HG03097 (cell line): Measurements from ENCODE around the gene GBP4.

Experiments
- ATAC-seq: cut with Tn5 transposase; IDR thresholded peaks from one replicate; pipeline ENCODE4 v1.9.1; 2021; ENCODE audit not compliant: unreplicated experiment, low FRiP score

Gene GBP4

DNA sequence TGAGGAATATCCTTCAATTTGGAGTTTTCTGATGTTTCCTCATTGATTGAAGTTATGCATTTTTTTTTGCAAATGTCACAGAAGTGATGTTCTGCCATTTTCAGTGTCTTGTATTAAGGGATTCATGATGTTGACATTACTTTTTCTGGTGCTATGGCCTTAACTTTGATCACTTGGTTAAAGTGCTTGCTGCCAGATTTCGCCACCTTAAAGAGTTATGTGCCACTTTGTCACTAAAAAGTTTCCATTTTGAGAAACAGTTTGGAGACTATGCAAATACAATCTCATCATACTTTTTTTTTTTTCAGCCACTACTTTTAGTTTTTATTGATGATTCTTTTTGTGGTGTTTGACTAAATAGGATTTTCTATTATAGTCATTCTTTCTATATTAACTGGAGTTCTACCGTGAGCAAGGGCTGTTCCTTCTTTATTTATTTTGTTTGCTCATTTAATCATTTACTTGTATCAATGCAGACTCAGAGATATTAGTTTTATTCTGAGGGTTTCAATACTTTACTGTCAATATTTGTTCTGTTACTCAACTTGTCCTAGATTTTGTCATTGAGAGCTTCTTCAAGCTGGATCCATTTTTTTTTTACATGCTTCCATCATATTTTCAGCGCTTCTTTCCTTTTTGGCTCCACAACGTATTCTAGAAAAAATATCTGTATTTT, 26.1 kb downstream of the GBP4 start:
- no peak for ATAC-seq

GRCh38 chr1:89171067-89171438, 27.7 kb downstream of the GBP4 start:
- ATAC-seq = no peak

GRCh38 chr1:89170170-89171066, 28.3 kb downstream of the GBP4 start:
- ATAC-seq = no peak

GRCh38 chr1:89169166-89169565, 29.6 kb downstream of the GBP4 start:
- ATAC-seq = no peak

- ATAC-seq = no peak
These were observed 31.0 kb downstream of the GBP4 start for GRCh38 chr1:89167590-89168230.

DNA sequence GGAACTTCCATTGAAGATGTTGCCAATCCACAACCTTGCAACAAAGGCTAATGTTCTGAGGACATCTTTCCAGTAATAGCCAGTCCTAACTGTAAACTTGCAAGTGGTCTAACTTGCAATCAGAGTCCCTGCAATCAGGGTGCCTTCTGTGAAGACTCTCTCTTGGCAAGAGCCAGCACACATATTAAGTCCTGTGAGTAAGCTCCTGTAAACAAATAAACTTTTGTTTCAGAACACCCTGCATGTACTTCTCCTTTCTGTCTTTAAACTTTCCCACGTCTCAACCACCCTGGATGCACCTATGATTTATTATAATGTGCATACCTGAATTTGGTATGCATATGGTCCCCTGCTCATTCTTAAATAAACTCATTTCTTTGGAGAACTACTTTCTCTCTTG, 32.0 kb downstream of the GBP4 start:
- no peak for ATAC-seq

GRCh38 chr1:89165811-89166210, 32.9 kb downstream of the GBP4 start:
- no peak for ATAC-seq

DNA sequence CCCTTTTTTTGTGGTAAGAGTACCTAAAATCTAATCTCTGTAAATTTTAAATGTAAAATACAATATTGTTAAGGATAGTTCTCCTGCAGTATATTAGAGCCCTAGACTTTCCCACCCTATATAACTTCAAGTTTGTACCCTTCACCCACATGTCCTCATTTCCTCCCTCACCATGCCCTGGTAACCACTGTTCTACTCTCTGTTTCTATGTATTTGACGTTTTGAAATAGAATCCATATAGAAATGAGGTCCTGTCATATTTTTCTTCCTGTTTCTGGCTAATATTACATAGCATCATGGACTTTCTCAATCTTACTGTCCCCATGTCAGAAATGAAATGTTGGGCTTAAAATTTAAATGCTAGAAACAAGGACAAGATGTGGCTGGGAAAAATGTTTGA, 47.7 kb downstream of the GBP4 start:
- no peak for ATAC-seq

- no peak for ATAC-seq
These were observed 48.8 kb downstream of the GBP4 start for GRCh38 chr1:89149976-89150375.

DNA sequence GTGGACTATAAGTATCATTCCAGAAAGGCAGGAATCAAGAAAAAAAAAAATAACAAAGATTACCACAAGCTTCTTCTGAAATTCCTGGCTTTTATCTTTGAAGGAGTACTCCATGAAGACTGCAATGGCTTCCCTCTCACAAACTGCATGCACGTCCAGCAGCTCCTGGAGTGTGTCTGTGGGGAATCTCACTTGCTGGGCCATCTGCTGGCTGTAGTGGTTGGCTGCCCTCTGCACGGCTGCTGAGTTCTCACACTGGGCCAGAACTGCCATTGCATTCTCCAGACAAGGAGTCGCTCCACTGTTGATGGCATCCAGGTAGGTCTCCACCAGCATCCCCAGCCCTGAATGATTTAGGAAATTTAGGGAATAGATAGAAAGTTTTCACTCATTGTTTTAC, 49.5 kb downstream of the GBP4 start:
- no peak for ATAC-seq

DNA sequence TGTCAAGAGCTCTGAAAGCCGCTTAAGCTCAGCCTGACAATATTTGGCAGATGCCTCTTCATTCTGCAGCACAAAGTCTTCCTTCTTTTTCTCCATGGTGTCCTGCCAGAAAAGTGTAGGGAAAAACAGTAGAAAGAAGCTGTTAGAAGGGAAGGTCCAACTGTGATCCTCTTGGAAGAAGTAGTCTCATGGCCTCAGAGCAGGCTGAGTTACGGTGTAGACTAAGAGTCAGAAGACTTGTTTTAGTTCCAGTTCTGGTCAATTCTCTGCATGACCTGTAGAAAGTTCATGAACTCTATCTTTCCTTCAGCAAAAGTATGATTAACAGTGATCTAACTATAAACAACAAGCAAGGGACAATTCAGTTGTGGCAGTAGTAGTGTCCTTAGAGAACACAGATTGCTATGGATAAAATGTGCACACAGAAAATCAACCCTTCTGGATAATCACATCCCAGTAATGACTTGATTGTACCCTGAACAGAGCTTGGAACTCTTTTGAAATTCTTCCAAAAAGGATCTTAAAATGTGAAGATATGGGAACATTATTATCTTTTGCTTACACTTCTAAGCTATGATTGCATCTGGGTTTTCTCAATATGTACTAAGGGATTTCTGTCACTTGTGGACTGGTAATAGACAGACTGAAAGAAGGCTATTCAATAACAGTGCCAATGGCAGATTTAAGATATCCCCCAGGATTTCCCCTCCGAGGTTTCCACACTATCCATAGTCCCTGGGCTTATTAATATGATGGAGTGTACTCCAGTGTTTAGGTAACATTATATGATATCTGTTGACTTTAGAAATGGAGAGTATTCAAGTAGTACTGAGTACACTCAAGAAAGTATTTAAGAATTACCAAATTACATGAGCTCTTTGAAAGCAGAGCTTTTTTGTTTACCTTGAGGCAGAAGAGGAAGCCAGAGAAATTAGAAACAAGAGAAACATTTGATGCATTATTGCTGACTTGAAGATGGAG, 50.8 kb downstream of the GBP4 start:
- no peak for ATAC-seq

DNA sequence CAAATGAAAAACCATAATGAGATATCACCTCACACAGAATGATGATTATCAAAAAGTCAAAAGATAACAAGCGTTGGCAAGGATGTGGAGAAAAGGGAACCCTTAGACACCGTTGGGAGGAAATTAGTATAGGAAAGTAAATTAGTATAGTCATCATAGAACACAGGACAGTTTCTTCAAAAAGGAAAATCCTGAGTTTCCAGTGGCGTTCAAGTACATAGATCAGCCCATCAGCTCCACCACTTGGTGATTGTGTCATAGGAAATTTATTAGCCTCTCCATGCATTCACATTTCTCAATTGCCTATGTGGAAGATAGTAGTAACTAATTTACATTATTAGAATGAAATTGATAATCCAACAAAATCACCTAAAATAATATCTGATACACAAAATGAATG, 52.0 kb downstream of the GBP4 start:
- ATAC-seq = no peak

DNA sequence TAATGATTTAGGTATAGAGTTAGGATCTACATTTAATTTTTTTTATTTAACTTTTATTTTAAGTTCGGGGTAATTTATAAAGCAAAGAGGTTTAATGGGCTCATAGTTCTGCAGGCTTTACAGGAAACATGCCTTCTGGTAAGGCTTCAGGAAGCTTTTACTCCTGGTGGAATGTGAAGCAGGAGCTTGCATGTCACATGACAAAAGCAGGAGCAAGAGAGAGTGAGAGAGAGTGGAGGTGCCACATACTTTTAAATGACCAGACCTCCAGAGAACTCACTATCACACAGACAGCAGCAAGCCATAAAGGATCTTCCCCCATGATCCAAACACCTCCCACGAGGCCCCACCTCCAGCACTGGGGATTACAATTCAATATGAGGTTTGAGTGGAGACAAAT, 55.3 kb downstream of the GBP4 start:
- no peak for ATAC-seq

DNA sequence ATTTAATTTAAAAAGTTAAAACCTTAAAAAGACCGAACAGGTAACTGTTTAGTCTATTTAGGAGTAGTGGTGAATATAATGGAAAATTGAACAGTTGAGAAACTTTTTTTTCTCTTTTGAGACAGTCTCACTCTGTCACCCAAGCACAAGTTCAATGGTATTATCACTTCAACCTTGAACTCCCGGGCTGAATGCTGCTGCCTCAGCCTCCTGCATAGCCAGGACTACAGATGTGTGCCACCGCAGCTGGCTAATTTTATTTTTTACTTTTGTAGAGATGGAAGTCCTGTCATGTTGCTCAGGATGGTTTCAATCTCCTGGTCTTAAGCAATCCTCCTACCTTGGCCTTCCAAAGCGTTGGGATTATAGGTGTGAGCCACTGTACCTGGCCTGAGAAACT, 56.6 kb downstream of the GBP4 start:
- ATAC-seq = no peak

DNA sequence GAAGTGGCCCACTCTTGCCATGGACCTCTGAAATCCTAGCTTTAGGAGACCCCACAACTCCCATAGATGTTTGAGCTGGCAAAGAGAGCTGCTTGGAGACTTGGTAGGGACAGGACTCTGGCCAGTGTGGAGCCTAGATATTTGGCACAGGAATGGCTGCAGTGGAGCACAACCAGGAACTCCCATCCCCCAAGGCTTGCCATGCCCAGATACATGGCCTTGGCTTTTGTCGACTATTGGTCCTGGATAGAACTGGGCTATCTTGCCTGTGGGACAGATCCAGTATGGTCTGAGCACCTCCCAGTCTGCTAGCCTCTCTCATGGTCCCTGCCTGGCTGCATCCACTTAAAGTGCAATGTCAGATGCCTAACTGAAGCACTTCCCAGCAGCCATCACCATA, 65.0 kb downstream of the GBP4 start:
- ATAC-seq = no peak
